CD4-positive, alpha-beta T cell (primary cell): ENCODE data around the gene RNF152. TPM values are rescaled to one million over a fixed set of nuclear protein-coding genes. Genes with fewer than 3 reads are reported as not detected.

Source experiments
- ATAC-seq: fragments of 200-7000 bp; cut with Tn5 transposase; one replicate; pipeline ENCODE4 v1.10.0; 2022; ENCODE audit warnings: mild to moderate bottlenecking; ENCODE audit not compliant: poor library complexity
- CTCF ChIA-PET: fragments of 350-600 bp; sonication (Branson Sonifier 250); formaldehyde crosslinking; loops from one replicate; lab custom pipeline; 2021; ENCODE audit warnings: antibody characterized with exemption, inconsistent platforms; lab: Charles Lee
- POLR2A ChIA-PET: fragments of 350-600 bp; sonication (Branson Sonifier 250); formaldehyde crosslinking; loops from one replicate; lab custom pipeline; 2021; ENCODE audit warnings: antibody characterized with exemption, inconsistent platforms; lab: Charles Lee
- DNase-seq, 14 experiments: peaks; one replicate each; pipeline ENCODE4 v3.0.0-alpha.2; 2013 to 2020; ENCODE audit warnings: mixed read lengths in 2 of 14
- H3K27ac ChIP-seq, 2 donors: one replicate each; pipeline versions ENCODE4 v1.5.1 to v1.7.0; 2013; ENCODE audit warnings: low read length in 2 of 2, low read depth in 1 of 2, mild to moderate bottlenecking in 1 of 2
- H3K27me3 ChIP-seq, 2 experiments: 1 replicate in 1 of 2; 2 replicates in 1 of 2; pipeline versions ENCODE4 v1.6.1 to v1.7.0; 2013; ENCODE audit warnings: low read length in 2 of 2, control low read depth in 1 of 2, mild to moderate bottlenecking in 1 of 2, moderate library complexity in 1 of 2; ENCODE audit not compliant: insufficient read depth in 2 of 2, control insufficient read depth in 1 of 2
- H3K36me3 ChIP-seq: one replicate; pipeline ENCODE4 v1.6.1; 2013; ENCODE audit warnings: low read length, control low read depth; ENCODE audit not compliant: insufficient read depth
- H3K4me1 ChIP-seq: one replicate; pipeline ENCODE4 v1.6.1; 2013; ENCODE audit warnings: low read length, control low read depth; ENCODE audit not compliant: insufficient read depth
- H3K4me3 ChIP-seq: one replicate; pipeline ENCODE4 v1.5.1; 2013; ENCODE audit warnings: mild to moderate bottlenecking, low read length, moderate library complexity
- H3K9me3 ChIP-seq, 2 experiments: 1 replicate in 1 of 2; 2 replicates in 1 of 2; pipeline versions ENCODE4 v1.6.1 to v1.7.0; 2013; ENCODE audit warnings: low read length in 2 of 2, mild to moderate bottlenecking in 2 of 2, control low read depth in 1 of 2, moderate library complexity in 1 of 2; ENCODE audit not compliant: control insufficient read depth in 1 of 2, insufficient read depth in 1 of 2
- H3K27ac Mint-ChIP-seq: one replicate; pipeline ENCODE4 v1.8.0; 2020; ENCODE audit warnings: mixed read lengths
- H3K27me3 Mint-ChIP-seq: one replicate; pipeline ENCODE4 v1.8.0; 2021; ENCODE audit warnings: mixed read lengths
- H3K36me3 Mint-ChIP-seq: one replicate; pipeline ENCODE4 v1.8.0; 2021; ENCODE audit warnings: low read depth, mixed read lengths
- H3K4me1 Mint-ChIP-seq: one replicate; pipeline ENCODE4 v1.8.0; 2021; ENCODE audit warnings: low read depth, mixed read lengths
- H3K4me3 Mint-ChIP-seq: one replicate; pipeline ENCODE4 v1.8.0; 2020; ENCODE audit warnings: mild to moderate bottlenecking, mixed read lengths
- H3K9me3 Mint-ChIP-seq: one replicate; pipeline ENCODE4 v1.8.0; 2020; ENCODE audit warnings: mixed read lengths
- intact Hi-C, 2 experiments: fragments of 100-400 bp; cut with DNase I in 1 of 2; cut with micrococcal nuclease in 1 of 2; formaldehyde crosslinking; loops; one replicate each; pipeline versions ENCODE4 v1.15.1 to v1.9.0; 2023 to 2025; cut with DNase I, micrococcal nuclease
- total RNA-seq, 174 experiments: library from RNA in 2 of 174; stranded (reverse) in 2 of 174; gene quantifications; one replicate each; pipeline ENCODE4 v1.2.3 and lab custom pipeline; 2021 to 2026
- TF ChIP-seq, protein P1 (sequence below): fragments of 200-600 bp; IDR thresholded peaks from one replicate; pipeline ENCODE4 v1.8.0; 2022; ENCODE audit warnings: antibody characterized with exemption, mild to moderate bottlenecking

RNF152 gene
- total RNA-seq, 2 experiments from 2014 or later, result 0.60 to 1.0 TPM

DNA sequence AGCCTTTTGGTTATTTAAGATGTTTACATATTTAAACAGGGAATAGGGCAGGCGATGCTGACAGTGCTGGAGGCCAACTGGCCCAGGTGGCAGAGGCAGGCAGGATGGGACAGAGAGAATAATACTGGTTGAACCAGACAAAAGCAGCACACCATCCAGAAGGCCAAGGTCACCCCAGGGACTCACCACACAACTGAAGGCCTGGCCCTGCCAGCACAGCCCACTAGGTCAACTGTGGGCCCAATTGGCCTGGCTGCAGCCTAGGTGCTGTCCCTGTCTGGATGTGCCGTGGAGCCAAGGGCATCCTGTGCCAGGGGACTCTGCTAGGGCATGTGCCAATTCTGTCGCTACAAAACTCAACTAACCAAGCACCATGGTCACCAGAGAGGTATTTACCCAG, 69.2 kb downstream of the RNF152 start:
- no peaks in the 10 kb centered on the region for H3K36me3 Mint-ChIP-seq
- TF ChIP-seq, protein P1, sequence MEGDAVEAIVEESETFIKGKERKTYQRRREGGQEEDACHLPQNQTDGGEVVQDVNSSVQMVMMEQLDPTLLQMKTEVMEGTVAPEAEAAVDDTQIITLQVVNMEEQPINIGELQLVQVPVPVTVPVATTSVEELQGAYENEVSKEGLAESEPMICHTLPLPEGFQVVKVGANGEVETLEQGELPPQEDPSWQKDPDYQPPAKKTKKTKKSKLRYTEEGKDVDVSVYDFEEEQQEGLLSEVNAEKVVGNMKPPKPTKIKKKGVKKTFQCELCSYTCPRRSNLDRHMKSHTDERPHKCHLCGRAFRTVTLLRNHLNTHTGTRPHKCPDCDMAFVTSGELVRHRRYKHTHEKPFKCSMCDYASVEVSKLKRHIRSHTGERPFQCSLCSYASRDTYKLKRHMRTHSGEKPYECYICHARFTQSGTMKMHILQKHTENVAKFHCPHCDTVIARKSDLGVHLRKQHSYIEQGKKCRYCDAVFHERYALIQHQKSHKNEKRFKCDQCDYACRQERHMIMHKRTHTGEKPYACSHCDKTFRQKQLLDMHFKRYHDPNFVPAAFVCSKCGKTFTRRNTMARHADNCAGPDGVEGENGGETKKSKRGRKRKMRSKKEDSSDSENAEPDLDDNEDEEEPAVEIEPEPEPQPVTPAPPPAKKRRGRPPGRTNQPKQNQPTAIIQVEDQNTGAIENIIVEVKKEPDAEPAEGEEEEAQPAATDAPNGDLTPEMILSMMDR, result no peak
- H3K27me3 Mint-ChIP-seq, result no peaks in the 10 kb centered on the region
- Histone ChIP-seq H3K27me3 (no peaks in the 10 kb centered on the region), H3K27ac (no peak overlapping the region), H3K4me1 (no peaks in the 10 kb centered on the region), H3K9me3 (no peaks in the 10 kb centered on the region), H3K4me3 (no peak overlapping the region), H3K36me3 (no peaks in the 10 kb centered on the region)
- CTCF ChIA-PET, result no interaction called here
- no peaks in the 10 kb centered on the region for H3K9me3 Mint-ChIP-seq
- H3K4me3 Mint-ChIP-seq, result no peak overlapping the region
- no peak for ATAC-seq
- DNase-seq, result no peak
- POLR2A ChIA-PET, result no interaction called here
- intact Hi-C loops, result no loop called here
- no peak overlapping the region for H3K27ac Mint-ChIP-seq
- no peaks in the 10 kb centered on the region for H3K4me1 Mint-ChIP-seq

DNA sequence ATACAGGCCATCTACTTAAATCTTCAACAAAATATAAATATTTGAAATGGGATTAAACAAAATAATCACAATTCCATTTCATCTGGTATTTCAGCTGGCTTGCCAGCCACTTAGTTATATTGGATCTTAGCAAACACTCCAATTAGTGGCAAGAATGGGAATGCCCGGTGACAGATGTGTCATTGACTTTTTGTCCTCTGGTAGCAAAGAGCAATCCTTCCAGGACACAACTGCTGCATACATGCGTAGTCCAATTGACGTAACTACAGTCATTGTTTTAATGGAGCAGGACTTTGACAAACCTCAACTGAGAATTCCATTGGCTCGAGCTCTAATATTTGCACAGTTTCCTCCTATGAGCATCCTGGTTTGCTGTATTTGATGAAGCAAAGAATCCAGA, 69.9 kb downstream of the RNF152 start:
- Mint-ChIP-seq H3K9me3 (no peaks in the 10 kb centered on the region), H3K4me3 (no peak overlapping the region), H3K4me1 (no peaks in the 10 kb centered on the region), H3K27me3 (no peaks in the 10 kb centered on the region), H3K36me3 (no peaks in the 10 kb centered on the region), H3K27ac (no peak overlapping the region)
- TF ChIP-seq, protein P1, result no peak
- no peak for ATAC-seq
- H3K36me3 ChIP-seq, result no peaks in the 10 kb centered on the region
- H3K27ac ChIP-seq, result no peak overlapping the region
- H3K27me3 ChIP-seq, result no peaks in the 10 kb centered on the region
- DNase-seq, result no peak
- intact Hi-C loops, result no loop called here
- H3K9me3 ChIP-seq, result no peaks in the 10 kb centered on the region
- ChIA-PET CTCF (no interaction called here), POLR2A (no interaction called here)
- no peak overlapping the region for H3K4me3 ChIP-seq
- H3K4me1 ChIP-seq, result no peaks in the 10 kb centered on the region

DNA sequence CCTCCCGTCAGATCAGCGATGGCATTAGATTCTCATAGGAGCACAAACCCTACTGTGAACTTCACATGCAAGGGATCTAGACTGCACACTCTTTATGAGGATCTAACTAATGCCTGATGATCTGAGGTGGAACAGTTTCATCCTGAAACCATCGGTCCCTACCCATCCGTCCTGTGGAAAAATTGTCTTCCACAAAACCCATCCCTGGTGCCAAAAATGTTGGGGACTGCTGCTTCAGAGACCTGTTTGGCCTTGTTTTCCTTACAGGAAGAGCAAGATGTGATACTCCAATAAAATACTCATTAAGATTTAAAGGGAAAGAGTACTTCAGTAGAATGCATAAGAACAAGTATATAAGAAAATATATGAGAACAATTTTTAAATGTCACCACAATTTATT, 71.1 kb downstream of the RNF152 start:
- TF ChIP-seq, protein P1, result no peak
- no peak overlapping the region for H3K4me3 ChIP-seq
- no peaks in the 10 kb centered on the region for H3K4me1 ChIP-seq
- no peaks in the 10 kb centered on the region for H3K9me3 ChIP-seq
- intact Hi-C loops, result no loop called here
- H3K27ac ChIP-seq, result no peak overlapping the region
- no peaks in the 10 kb centered on the region for H3K36me3 ChIP-seq
- no peaks in the 10 kb centered on the region for H3K4me1 Mint-ChIP-seq
- no peaks in the 10 kb centered on the region for H3K27me3 Mint-ChIP-seq
- no peak for DNase-seq
- no peak for ATAC-seq
- H3K27me3 ChIP-seq, result no peaks in the 10 kb centered on the region
- H3K9me3 Mint-ChIP-seq, result no peaks in the 10 kb centered on the region
- H3K4me3 Mint-ChIP-seq, result no peak overlapping the region
- H3K27ac Mint-ChIP-seq, result no peak overlapping the region
- ChIA-PET POLR2A (no interaction called here), CTCF (no interaction called here)
- no peaks in the 10 kb centered on the region for H3K36me3 Mint-ChIP-seq
